Upper lobe of right lung (tissue), 1 donor: Measurements from ENCODE around the gene ENO3. TPM values are rescaled to one million over a fixed set of nuclear protein-coding genes. Genes with fewer than 3 reads are reported as not detected.

Source experiments
- ATAC-seq: fragments of 200-7000 bp; cut with Tn5 transposase; one replicate; pipeline ENCODE4 v1.9.1; 2020; ENCODE audit warnings: mild to moderate bottlenecking, moderate library complexity
- DNase-seq: peaks from one replicate; pipeline ENCODE4 v3.0.0-alpha.2; 2020
- H3K27ac ChIP-seq: fragments of 200-600 bp; one replicate; pipeline ENCODE4 v1.8.0; 2022
- H3K27me3 ChIP-seq: fragments of 200-600 bp; one replicate; pipeline ENCODE4 v1.8.0; 2022; ENCODE audit warnings: mild to moderate bottlenecking
- H3K36me3 ChIP-seq: fragments of 200-600 bp; one replicate; pipeline ENCODE4 v1.8.0; 2022
- H3K4me1 ChIP-seq: fragments of 200-600 bp; one replicate; pipeline ENCODE4 v1.8.0; 2022
- H3K4me3 ChIP-seq: fragments of 200-600 bp; one replicate; pipeline ENCODE4 v1.8.0; 2022; ENCODE audit warnings: mild to moderate bottlenecking
- H3K9me3 ChIP-seq: fragments of 200-600 bp; one replicate; pipeline ENCODE4 v1.8.0; 2022
- intact Hi-C: fragments of 100-400 bp; cut with DNase I; formaldehyde crosslinking; loops from one replicate; pipeline ENCODE4 v1.11.0; 2022
- total RNA-seq: library from RNA; stranded (reverse); fragmentation: NEBNext Ultra II Directional; extraction: Animal tissue kit (Norgen Biotek cat#: 25700); gene quantifications from one replicate; pipeline ENCODE4 v1.2.1, GENCODE V29; 2021
- TF ChIP-seq, protein P1 (sequence below): fragments of 200-600 bp; IDR thresholded peaks from one replicate; pipeline ENCODE4 v1.8.0; 2022; ENCODE audit warnings: antibody characterized with exemption
- donor health status: DM: no; HTN: yes; CAD: no; lungs with severe emphysema.

Gene ENO3
- total RNA-seq, 1 donor from 2014 or later: 8.6 TPM

DNA sequence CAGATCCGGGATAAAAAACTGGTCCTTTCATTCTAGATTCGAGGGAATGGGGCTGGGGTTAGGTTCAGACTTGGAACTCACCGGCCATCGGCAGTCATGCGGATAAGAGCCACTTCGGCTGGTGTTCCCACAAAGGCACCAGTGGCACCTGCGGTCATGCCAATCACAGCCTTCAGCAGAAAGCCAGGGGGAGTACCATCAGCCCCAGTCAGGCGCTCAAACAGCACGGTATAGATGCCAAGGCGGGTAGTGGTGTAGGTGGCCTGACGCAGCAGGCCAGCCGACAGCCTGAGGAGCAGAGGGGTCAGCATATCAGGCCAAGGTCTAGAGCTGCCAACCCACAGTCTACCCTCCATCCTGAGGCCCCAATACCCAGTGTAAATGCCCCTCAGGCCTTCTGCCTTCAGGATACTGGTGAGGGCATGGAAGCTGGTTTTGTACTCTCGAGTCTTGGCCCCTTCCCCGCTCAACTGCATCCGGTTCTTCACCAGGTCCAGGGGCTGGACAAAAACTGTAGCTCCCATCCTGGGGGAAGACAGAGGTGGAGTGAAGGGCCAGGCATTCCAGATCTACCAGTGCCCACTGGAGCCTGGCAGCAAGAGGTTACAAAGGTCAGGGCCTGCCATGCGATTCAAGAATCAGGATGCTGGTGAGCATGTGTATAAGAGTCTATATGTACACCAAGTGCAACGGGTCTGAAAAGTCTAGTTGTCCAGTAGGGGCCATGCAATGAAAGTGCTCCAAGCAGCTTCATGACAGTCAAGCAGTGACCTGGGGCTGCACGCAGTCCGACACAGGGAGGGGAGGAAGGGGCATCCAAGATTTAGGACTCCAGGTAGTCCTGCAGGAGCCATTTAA, 12.0 kb upstream of the ENO3 start:
- peak overlapping the region; percentile 98 for H3K4me3 ChIP-seq
- peaks cover 44% of the 10 kb centered on the region for H3K4me1 ChIP-seq
- DNase-seq (no peak), ATAC-seq (no peak)
- H3K36me3 ChIP-seq: peaks cover 34% of the 10 kb centered on the region
- TF ChIP-seq, protein P1, sequence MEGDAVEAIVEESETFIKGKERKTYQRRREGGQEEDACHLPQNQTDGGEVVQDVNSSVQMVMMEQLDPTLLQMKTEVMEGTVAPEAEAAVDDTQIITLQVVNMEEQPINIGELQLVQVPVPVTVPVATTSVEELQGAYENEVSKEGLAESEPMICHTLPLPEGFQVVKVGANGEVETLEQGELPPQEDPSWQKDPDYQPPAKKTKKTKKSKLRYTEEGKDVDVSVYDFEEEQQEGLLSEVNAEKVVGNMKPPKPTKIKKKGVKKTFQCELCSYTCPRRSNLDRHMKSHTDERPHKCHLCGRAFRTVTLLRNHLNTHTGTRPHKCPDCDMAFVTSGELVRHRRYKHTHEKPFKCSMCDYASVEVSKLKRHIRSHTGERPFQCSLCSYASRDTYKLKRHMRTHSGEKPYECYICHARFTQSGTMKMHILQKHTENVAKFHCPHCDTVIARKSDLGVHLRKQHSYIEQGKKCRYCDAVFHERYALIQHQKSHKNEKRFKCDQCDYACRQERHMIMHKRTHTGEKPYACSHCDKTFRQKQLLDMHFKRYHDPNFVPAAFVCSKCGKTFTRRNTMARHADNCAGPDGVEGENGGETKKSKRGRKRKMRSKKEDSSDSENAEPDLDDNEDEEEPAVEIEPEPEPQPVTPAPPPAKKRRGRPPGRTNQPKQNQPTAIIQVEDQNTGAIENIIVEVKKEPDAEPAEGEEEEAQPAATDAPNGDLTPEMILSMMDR: no peak
- H3K27ac ChIP-seq: peak overlapping the region; percentile 91
- H3K27me3 ChIP-seq: no peaks in the 10 kb centered on the region
- intact Hi-C loops: no loop called here
- no peaks in the 10 kb centered on the region for H3K9me3 ChIP-seq

DNA sequence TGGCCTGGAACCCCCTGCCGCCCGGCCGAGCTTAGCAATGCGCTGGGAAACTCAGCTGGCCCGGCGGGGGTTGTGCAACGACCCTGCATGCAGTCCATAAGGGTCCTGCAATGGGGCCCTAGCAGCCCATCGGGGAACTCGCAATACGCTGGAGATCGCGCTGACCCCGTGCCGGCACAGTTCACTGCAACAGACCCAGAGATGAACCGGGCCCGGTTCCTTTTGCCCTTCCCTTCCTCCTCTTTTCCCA, 11.4 kb upstream of the ENO3 start:
- ATAC-seq: no peak
- peak overlapping the region; percentile 98 for H3K4me3 ChIP-seq
- peaks cover 44% of the 10 kb centered on the region for H3K4me1 ChIP-seq
- no peaks in the 10 kb centered on the region for H3K9me3 ChIP-seq
- H3K27ac ChIP-seq: peak overlapping the region; percentile 91
- intact Hi-C loops: no loop called here
- TF ChIP-seq, protein P1: no peak
- H3K36me3 ChIP-seq: peaks cover 38% of the 10 kb centered on the region
- DNase-seq: peak; percentile 78
- no peaks in the 10 kb centered on the region for H3K27me3 ChIP-seq

DNA sequence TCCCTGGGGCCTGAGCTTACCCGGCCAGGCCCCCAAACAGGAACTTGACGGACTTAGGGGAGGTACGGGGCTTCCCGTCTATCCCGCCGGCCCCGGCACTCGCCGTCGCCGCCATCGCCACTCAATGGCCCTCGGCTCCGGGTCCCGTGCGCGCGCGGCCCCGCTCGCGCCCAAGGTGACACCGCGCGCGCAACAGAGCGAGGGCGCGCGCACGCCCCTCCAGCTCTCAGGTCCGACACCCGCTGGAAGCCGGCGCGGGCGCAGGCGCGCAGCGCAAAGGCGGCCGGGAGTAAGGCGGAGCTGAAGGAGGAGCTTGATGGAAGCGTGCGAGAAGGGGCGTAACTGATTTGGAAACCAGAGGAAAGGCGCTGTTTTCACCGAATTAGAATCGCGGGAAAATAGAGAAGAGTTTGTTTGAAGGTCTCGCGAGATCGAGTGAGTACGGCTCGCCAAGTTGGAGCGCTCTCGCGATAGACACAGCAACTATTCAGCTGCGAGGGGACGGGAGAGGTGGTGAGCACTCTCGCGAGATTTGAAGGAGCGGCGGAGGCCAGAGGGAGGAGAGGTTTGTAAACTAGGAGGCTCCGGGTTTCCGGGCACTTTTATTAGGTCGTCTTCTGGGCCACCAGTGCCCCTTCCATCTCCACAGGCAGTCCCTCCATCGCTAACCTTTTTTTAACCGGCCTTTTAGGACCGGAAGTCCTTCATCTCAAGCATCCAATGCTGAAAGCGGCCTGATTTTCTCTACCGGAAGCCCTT, 10.9 kb upstream of the ENO3 start, which contains the start of the genes RNF167 and SLC25A11:
TSS of gene RNF167 (plus strand) at position 473 of the 759 bp plus-strand sequence. CDS start 642 bp downstream, outside the sequence.
TSS of gene SLC25A11 (minus strand) at position 251 of the 759 bp plus-strand sequence. CDS start at position 115, 136 bp downstream.
- intact Hi-C loops: no loop called here
- H3K36me3 ChIP-seq: peaks cover 43% of the 10 kb centered on the region
- peak within 1 kb of the TSS; percentile 91 for H3K27ac ChIP-seq
- ATAC-seq: peak; percentile 95
- TF ChIP-seq, protein P1: no peak
- H3K9me3 ChIP-seq: no peaks in the 10 kb centered on the region
- H3K4me1 ChIP-seq: peaks cover 50% of the 10 kb centered on the region
- H3K27me3 ChIP-seq: no peaks in the 10 kb centered on the region
- peak within 1 kb of the TSS; percentile 98 for H3K4me3 ChIP-seq
- peak; percentile 97 for DNase-seq

DNA sequence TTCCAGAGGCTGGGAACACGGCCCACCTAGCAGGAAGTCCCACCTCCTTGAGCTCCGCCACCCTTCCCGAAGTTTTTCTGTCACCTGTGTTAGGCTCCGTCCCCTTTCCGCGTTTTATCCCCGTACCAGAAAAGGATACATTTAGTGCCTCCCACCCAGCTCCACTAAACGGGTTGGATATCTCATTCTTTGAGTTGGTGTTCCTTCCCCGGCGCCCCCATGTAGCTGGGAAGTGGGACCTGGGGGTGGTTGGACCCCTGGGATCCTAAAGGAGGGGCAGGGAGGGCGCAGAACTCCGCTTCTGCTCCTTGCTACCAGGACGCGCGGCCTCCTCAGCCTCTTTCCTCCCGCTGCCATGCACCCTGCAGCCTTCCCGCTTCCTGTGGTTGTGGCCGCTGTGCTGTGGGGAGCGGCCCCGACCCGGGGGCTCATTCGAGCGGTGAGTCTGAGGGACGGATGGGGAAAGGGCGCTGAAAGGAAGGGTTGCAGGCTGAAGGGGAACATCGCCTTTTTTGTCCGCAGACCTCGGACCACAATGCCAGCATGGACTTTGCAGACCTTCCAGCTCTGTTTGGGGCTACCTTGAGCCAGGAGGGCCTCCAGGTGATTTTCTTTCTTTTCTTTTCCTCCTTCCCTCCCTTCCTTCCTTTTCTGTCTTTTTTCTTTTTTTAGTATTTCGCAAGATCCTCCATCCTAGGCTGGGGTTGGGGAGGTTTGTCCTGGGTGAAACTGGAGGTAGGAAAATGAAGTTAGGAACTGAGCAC, 10.2 kb upstream of the ENO3 start:
- Histone ChIP-seq H3K4me1 (peaks cover 57% of the 10 kb centered on the region), H3K4me3 (peak overlapping the region; percentile 98), H3K27ac (peak overlapping the region; percentile 91), H3K36me3 (peaks cover 51% of the 10 kb centered on the region), H3K27me3 (no peaks in the 10 kb centered on the region), H3K9me3 (no peaks in the 10 kb centered on the region)
- DNase-seq: peak; percentile 68
- peak; percentile 59 for ATAC-seq
- TF ChIP-seq, protein P1: no peak
- intact Hi-C loops: no loop called here

DNA sequence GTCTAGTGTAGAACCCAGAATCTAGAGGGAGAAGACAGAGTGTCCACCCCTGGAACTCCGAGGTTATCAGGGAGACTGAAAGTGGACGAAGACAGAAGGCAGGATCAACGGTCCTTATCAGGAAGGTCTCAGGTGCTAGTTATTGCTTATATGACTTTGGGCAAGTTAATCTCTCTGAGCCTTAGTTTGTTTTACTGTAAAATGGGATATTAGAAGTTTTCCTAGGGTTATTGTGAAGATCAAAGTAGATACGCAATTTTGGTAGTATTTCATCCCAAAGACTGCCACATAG, 9.7 kb upstream of the ENO3 start:
- peak overlapping the region; percentile 98 for H3K4me3 ChIP-seq
- ATAC-seq (no peak), DNase-seq (no peak)
- intact Hi-C loops: no loop called here
- TF ChIP-seq, protein P1: no peak
- no peaks in the 10 kb centered on the region for H3K9me3 ChIP-seq
- peaks cover 56% of the 10 kb centered on the region for H3K36me3 ChIP-seq
- peaks cover 62% of the 10 kb centered on the region for H3K4me1 ChIP-seq
- no peaks in the 10 kb centered on the region for H3K27me3 ChIP-seq
- peak overlapping the region; percentile 91 for H3K27ac ChIP-seq
